SKM-1 (cell line): ENCODE results near the gene FAM98C.
"Not testable (repeated sequence)": the region's sequence is repeated elsewhere in the genome, so short reads cannot be mapped to it uniquely, and the experiment has no call there.

Source experiments
- DNase-seq: peaks from one replicate; lab custom pipeline; 2025; ENCODE audit not compliant: unreplicated experiment; lab: John Stamatoyannopoulos, UW

Gene FAM98C

DNA sequence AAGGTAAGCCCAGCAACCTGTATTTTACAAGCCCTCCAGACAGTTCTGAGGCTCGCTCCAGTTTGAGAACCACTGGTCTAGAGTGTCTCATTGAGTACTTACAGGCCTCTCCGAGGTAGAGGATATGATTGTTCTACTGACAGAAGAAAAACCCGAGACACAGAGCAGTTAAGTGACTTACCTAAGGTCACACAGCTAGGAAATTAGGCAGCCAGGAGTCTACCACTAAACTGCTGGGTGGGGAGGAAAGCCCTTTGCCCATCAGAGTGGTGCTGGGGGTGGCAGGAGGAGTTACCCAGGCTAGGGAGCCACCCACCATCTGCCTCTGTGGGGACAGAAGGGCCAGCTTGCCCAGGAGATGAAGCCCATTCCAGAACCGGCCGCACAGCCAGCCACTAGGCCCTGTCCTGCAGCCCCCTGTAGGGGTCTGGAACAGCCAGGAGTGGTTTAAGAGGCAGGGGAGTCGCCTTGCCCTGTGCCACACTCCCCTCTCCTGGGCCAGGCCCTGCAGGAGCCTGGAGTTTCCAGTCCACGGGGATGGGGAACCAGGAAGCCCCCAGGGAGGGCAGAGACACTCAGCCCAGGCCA is 22.4 kb downstream of the FAM98C start:
- DNase-seq: no peak

- peak; percentile 77 for DNase-seq
Measured at GRCh38 chr19:38425810-38426466, 23.0 kb downstream of the FAM98C start, which contains the start of gene RASGRP4. Gene RASGRP4, minus strand, starts transcription at chr19:38426219. Its CDS starts 128 bp downstream, at chr19:38426091.

DNA sequence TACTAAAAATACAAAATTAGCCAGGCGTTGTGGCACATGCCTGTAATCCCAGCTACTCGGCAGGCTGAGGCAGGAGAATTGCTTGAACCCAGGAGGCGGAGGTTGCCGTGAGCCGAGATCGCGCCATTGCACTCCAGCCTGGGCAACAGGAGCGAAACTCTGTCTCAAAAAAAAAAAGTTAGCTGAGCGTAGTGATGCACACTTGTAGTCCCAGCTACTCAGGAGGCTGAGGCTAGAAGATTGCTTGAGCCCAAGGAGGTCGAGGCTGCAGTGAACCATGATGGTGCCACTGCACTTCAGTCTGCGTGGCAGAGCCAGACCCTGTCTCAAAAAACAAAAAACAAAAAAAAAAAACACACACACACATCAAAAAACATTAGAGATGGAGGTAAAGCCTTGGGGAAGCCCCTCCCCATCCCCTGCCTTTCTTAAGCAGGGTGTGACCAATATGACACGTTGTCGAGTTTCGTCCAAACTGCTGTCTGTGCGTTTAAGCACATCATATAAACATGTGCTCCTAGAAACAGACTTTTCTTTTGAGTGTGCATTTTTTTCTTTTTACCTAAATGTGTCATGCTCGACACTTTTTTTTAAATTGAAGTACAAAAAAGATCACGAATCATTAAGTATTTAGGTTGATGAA is 24.3 kb downstream of the FAM98C start:
- not testable (repeated sequence) for DNase-seq

- DNase-seq: no peak
Measured at GRCh38 chr19:38429055-38429810, 26.3 kb downstream of the FAM98C start.

DNA sequence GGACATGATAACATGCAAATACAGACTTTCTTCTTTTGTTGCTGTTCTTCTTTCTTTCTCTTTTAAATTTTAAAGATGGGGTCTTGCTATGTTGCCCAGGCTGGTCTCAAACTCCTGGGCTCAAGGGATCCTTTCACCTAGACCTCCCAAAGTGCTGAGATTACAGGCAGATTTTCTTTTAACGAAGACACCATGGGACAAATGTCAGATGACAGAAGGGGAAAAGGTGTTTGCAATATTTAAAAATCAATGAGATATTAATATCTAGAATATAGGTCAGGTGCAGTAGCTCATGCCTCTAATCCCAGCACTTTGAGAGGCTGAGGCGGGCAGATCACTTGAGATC is 26.9 kb downstream of the FAM98C start:
- no peak for DNase-seq

- DNase-seq: no peak
Measured at GRCh38 chr19:38430931-38431330, 28.0 kb downstream of the FAM98C start.

DNA sequence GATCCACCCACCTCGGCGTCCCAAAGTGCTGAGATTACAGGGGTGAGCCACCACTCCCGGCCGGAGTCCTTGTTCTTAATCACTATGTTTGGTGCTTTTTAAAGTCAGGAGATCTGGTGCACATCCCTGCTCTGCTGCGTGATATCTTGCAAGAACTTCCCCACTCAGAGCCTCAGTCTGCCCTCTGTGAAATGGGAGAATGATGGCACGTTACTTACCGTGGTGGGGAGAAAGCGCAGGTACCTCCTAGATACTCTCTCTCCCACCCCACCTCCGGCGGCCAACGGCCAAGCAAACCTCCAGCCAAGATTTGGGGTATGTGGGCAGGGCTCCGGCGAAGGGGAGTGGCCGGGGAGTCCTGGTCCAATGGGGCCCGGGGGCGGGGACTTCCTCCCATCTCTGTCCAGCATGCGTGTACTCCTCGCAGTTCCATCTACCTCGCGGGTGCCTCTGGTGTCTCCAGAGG is 30.4 kb downstream of the FAM98C start, which contains the start of gene RYR1:
Gene RYR1 (plus strand): TSS at position 424 of the 466 bp plus-strand sequence. CDS start 139 bp downstream, outside the sequence.
- no peak for DNase-seq

GRCh38 chr19:38434549-38435051 is 31.7 kb downstream of the FAM98C start:
- no peak for DNase-seq

GRCh38 chr19:38437295-38437694 is 34.4 kb downstream of the FAM98C start:
- no peak for DNase-seq

GRCh38 chr19:38437917-38438316 is 35.0 kb downstream of the FAM98C start:
- DNase-seq: no peak

GRCh38 chr19:38440592-38440991 is 37.7 kb downstream of the FAM98C start:
- DNase-seq: no peak

GRCh38 chr19:38441657-38442348 is 38.9 kb downstream of the FAM98C start:
- no peak for DNase-seq

DNA sequence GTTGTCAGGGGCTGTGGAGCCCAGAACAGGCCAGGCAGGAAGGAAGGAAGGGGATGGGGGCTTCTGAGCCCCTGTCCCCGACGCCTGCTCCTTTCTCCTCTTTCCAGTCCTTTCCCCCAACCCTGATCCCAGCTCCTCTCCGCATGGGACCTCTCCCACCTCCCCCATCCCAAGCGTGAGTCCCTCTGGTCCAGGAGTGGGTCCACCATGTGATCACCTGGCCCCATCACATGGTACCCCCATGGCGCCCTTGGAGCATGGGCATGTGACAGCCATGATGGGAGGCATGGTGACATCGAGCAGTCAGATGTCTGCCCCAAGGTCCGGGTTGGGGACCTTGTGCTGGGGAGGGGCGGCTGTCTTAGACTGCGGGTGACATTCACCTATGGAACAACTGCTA is 39.8 kb downstream of the FAM98C start:
- DNase-seq: no peak

GRCh38 chr19:38443458-38443999 is 40.6 kb downstream of the FAM98C start:
- no peak for DNase-seq

- DNase-seq: no peak
Measured at GRCh38 chr19:38444026-38444425, 41.1 kb downstream of the FAM98C start.

DNA sequence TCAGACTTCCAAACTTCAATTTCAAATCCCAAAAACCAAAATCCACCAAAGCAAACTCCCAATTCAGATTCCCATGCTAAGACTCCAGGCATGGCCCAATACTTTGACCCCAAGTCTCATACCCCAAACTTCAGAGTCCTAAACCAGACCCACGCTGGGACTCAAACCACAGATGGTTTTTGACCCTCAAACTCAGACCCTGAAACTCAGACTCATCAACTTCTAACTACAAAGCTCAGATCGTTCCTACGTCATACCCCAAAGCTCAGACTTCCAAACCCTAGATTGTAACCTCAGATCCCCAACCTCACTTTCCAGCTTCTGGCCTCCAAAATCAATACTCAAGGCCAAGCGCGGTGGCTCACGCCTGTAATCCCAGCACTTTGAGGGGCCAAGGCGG is 42.5 kb downstream of the FAM98C start:
- DNase-seq: no peak

DNA sequence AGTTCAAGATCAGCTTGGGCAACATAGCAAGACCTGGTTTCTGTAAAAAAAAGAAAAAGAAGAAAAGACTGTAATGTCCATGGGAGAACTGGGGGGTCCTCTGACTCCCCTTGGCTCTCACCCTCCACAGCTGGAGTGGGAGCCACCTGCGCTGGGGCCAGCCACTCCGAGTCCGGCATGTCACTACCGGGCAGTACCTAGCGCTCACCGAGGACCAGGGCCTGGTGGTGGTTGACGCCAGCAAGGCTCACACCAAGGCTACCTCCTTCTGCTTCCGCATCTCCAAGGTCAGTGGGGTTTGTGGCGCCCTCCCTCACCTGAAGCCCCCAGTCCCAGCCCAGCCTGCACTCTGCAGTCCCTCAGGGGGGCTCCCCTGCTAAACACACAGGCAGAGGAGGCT is 45.3 kb downstream of the FAM98C start:
- DNase-seq: no peak

DNA sequence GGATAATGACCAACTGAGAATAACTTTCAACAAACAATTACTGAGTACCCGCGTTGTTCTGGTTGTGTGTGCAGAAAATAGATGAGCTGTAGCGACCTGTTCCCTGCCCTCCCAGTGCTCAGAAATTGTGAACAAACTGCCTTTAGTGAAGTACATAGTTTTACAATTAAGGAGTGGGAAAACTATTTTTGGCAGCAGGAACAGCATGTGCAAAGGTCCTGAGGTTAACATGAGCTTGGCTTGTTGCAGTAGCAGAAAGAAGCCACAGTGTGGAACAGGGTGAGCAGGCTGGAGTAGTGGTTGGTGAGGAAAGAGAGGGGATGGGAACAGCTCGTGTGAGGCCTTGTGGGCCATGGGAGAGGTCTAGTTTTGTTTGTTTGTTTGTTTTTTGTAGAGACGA is 46.6 kb downstream of the FAM98C start:
- no peak for DNase-seq

DNA sequence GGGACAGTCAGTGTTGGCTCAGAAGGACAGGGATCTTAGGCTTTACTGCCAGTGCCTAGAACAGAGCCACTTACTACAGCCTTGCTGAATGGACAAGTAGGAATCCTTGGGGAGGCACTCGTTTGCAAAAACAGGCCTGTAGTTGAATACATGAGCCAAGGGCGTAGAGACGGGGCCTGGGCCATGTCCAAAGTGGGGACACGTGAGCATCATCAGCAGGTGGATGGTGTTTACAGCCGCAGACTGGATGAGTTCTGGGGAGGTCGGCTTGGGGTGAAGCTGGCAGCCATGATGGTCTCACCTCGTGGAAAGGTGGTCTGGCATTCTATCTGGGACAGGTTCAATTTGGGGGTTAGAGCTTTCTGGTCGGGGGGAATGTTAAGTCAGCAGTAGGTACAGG is 48.1 kb downstream of the FAM98C start:
- DNase-seq: no peak

DNA sequence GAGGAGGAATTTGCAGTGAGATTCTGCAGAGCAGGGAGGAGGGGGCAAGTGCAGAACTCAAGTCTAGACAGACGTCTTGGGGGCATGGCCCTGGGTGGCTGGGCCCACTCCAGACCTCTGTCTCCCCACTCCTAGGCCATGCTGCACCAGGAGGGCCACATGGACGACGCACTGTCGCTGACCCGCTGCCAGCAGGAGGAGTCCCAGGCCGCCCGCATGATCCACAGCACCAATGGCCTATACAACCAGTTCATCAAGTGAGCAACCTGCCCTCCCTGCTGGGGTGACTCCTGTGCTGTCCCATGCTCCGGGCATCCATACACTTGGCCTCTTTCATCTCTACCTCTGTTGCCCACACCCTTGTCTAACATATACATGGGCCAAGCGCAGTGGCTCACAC is 48.7 kb downstream of the FAM98C start:
- DNase-seq: no peak
